HepG2 (cell line): Measurements from ENCODE around the gene HOXA7. TPM values are rescaled to one million over a fixed set of nuclear protein-coding genes. Genes with fewer than 3 reads are reported as not detected.

Source experiments
- ATAC-seq: fragments of 200-7000 bp; cut with Tn5 transposase; 3 replicates; pipeline ENCODE4 v1.9.1; 2020; ENCODE audit warnings: mild to moderate bottlenecking, moderate library complexity
- BruUV-seq: library from RNA; stranded (reverse); fragments of 400-500 nt; replicated peaks from 2 replicates; lab custom pipeline; 2021; lab: Mats Ljungman, UMichigan
- CTCF ChIA-PET: fragments of 300-600 bp; formaldehyde crosslinking; extraction: SDS; loops from one replicate; lab custom pipeline; 2021; ENCODE audit warnings: low total read pairs, inconsistent platforms, low intra/inter-chr PET ratio; lab: Yijun Ruan, JAX
- POLR2A ChIA-PET: fragments of 350-600 bp; sonication (Branson Sonifier 250); formaldehyde crosslinking; loops from one replicate; lab custom pipeline; 2020; ENCODE audit warnings: antibody characterized with exemption, inconsistent platforms; lab: Yijun Ruan, JAX
- DNase-seq: peaks from one replicate; pipeline ENCODE4 v3.0.0-alpha.2; 2015; ENCODE audit warnings: low spot score
- FAIRE-seq: peaks from 3 replicates; lab custom pipeline; 2011; peaks lifted over from hg19 to GRCh38; lab: Jason Lieb, UNC
- H2AFZ ChIP-seq: one replicate; pipeline ENCODE4 v1.6.1; 2011; ENCODE audit warnings: low read length, inconsistent platforms
- H3K27ac ChIP-seq: fragments of 300-600 bp; 3 replicates; pipeline ENCODE4 v1.8.0; 2011; ENCODE audit warnings: mixed run types, mild to moderate bottlenecking, mixed read lengths, low read length, inconsistent platforms; ENCODE audit not compliant: insufficient read depth; ENCODE audit errors: extremely low read length
- H3K27me3 ChIP-seq, 2 experiments: fragments of 200-600 bp in 1 of 2; 2 replicates in 1 of 2; 3 replicates in 1 of 2; pipeline versions ENCODE4 v1.6.0 to v1.8.0; 2011; ENCODE audit warnings: low read length in 2 of 2, mild to moderate bottlenecking in 2 of 2, moderate library complexity in 2 of 2, inconsistent platforms in 1 of 2; ENCODE audit not compliant: insufficient read depth in 2 of 2, control insufficient read depth in 1 of 2
- H3K36me3 ChIP-seq, 2 experiments: fragments of 200-600 bp in 1 of 2; replicated peaks in 1 of 2; 2 replicates in 1 of 2; 3 replicates in 1 of 2; pipeline versions ENCODE4 v1.5.1 to v1.8.0; 2011; ENCODE audit warnings: low read length in 2 of 2, inconsistent platforms in 1 of 2; ENCODE audit not compliant: insufficient read depth in 2 of 2, control insufficient read depth in 1 of 2
- H3K4me1 ChIP-seq: 2 replicates; pipeline ENCODE4 v1.5.1; 2012; ENCODE audit warnings: low read length, inconsistent platforms; ENCODE audit not compliant: insufficient read depth
- H3K4me2 ChIP-seq: 2 replicates; pipeline ENCODE4 v1.6.0; 2011; ENCODE audit warnings: low read depth, low read length, inconsistent platforms
- H3K4me3 ChIP-seq, 3 experiments: fragments of 200-600 bp in 1 of 3; sonication (generic), shearing (Covaris generic) in 1 of 3; replicated peaks in 1 of 3; 2 replicates each; pipeline ENCODE4 v1.5.1; 2011 to 2016; ENCODE audit warnings: low read length in 3 of 3, inconsistent platforms in 2 of 3, low read depth in 2 of 3, mild to moderate bottlenecking in 2 of 3, control low read depth in 1 of 3, mixed read lengths in 1 of 3; ENCODE audit not compliant: insufficient read depth in 1 of 3
- H3K79me2 ChIP-seq: one replicate; pipeline ENCODE4 v1.6.1; 2011; ENCODE audit warnings: low read length, inconsistent platforms; ENCODE audit not compliant: insufficient read depth
- H3K9ac ChIP-seq: 2 replicates; pipeline ENCODE4 v1.6.0; 2011; ENCODE audit warnings: mild to moderate bottlenecking, low read depth, low read length, inconsistent platforms; ENCODE audit not compliant: insufficient read depth
- H3K9me3 ChIP-seq: 2 replicates; pipeline ENCODE4 v1.5.1; 2012; ENCODE audit warnings: mild to moderate bottlenecking, low read length
- H4K20me1 ChIP-seq: 2 replicates; pipeline ENCODE4 v1.6.0; 2011; ENCODE audit warnings: inconsistent platforms, mild to moderate bottlenecking, low read length, moderate library complexity; ENCODE audit not compliant: insufficient read depth
- FOXK1 ChIP-seq: sonication (generic); formaldehyde crosslinking; IDR thresholded peaks from 2 replicates; pipeline ENCODE4 v1.4.0; 2020; ENCODE audit warnings: low read depth, missing genetic modification reagents, borderline replicate concordance
- HES4 ChIP-seq: sonication (generic); formaldehyde crosslinking; IDR thresholded peaks from 2 replicates; pipeline ENCODE4 v1.9.0; 2021; ENCODE audit warnings: mild to moderate bottlenecking, missing genetic modification reagents, borderline replicate concordance
- HNF4A ChIP-seq: sonication (generic); formaldehyde crosslinking; IDR thresholded peaks from 2 replicates; pipeline ENCODE4 v1.4.0; 2020; ENCODE audit warnings: missing genetic modification reagents
- MNT ChIP-seq: fragments of 450-650 bp; IDR thresholded peaks from 2 replicates; pipeline ENCODE4 v1.6.1; 2016
- MTA3 ChIP-seq: sonication (generic); formaldehyde crosslinking; IDR thresholded peaks from 2 replicates; pipeline ENCODE4 v1.4.0; 2020; ENCODE audit warnings: missing genetic modification reagents
- NR3C1 ChIP-seq: sonication (generic); formaldehyde crosslinking; IDR thresholded peaks from 2 replicates; pipeline ENCODE4 v1.4.0; 2020; ENCODE audit warnings: missing genetic modification reagents
- SETDB1 ChIP-seq: sonication (generic); formaldehyde crosslinking; IDR thresholded peaks from 2 replicates; pipeline ENCODE4 v1.5.1; 2020; ENCODE audit warnings: missing genetic modification reagents, mild to moderate bottlenecking, borderline replicate concordance
- TAF1 ChIP-seq: sonication (generic); formaldehyde crosslinking; IDR thresholded peaks from 2 replicates; pipeline ENCODE4 v1.4.0; 2020; ENCODE audit warnings: missing genetic modification reagents
- TCF7L2 ChIP-seq: IDR thresholded peaks from 2 replicates; pipeline ENCODE4 v1.6.1; 2011; ENCODE audit warnings: mild to moderate bottlenecking, low read depth, low read length, moderate library complexity
- ZBTB20 ChIP-seq: sonication (generic); formaldehyde crosslinking; IDR thresholded peaks from 2 replicates; pipeline ENCODE4 v1.8.1; 2023; ENCODE audit warnings: missing genetic modification reagents, low read depth, mild to moderate bottlenecking, borderline replicate concordance
- ZNF547 ChIP-seq: sonication (generic); formaldehyde crosslinking; IDR thresholded peaks from 2 replicates; pipeline ENCODE4 v1.5.1; 2020; ENCODE audit warnings: mild to moderate bottlenecking, missing genetic modification reagents
- ZNF549 ChIP-seq: sonication (generic); formaldehyde crosslinking; IDR thresholded peaks from 2 replicates; pipeline ENCODE4 v1.5.0; 2020; ENCODE audit warnings: missing genetic modification reagents
- ZNF605 ChIP-seq: sonication (generic); formaldehyde crosslinking; IDR thresholded peaks from 2 replicates; pipeline ENCODE4 v1.8.0; 2022; ENCODE audit warnings: mild to moderate bottlenecking, missing genetic modification reagents
- WGBS: methylation state at CpG from one replicate; pipeline ENCODE4 v1.1.6; 2017; ENCODE audit warnings: low lambda C conversion rate; 5-methylcytosine and 5-hydroxymethylcytosine counted together
- in situ Hi-C: cut with HindIII; loops from 2 replicates; pipeline ENCODE4 v1.10.0; 2017; ENCODE audit warnings: low pct_unique_long_range_greater_than_20kb; ENCODE audit not compliant: extremely low pct_ligation_motif_present
- intact Hi-C: fragments of 100-400 bp; cut with micrococcal nuclease; formaldehyde crosslinking; loops from one replicate; pipeline ENCODE4 v1.10.0; 2022; ENCODE audit not compliant: unreplicated experiment
- polyA plus RNA-seq, 8 experiments: library from polyadenylated mRNA; depleted of rRNA in 3 of 8; stranded (reverse) in 7 of 8; unstranded in 1 of 8; fragments of >200 nt; fragmentation: Illumina TruSeq in 4 of 8; extraction: Trizol in 4 of 8; gene quantifications; 2 replicates each; pipeline versions ENCODE4 v1.2.1 to v1.2.3, GENCODE V29; 2011 to 2016; ENCODE audit warnings: low read depth in 4 of 8, missing spikeins in 1 of 8, mixed read lengths in 1 of 8; ENCODE audit not compliant: insufficient read depth in 1 of 8
- total RNA-seq, 5 experiments: library from RNA; depleted of rRNA; stranded (reverse); fragments of >200 nt; fragmentation: Illumina TruSeq; extraction: Trizol; gene quantifications; 2 replicates each; pipeline ENCODE4 v1.2.3, GENCODE V29; 2016; ENCODE audit warnings: low read depth in 1 of 5

The HOXA7 gene
- total and polyA plus RNA-seq, 2 of the 13 experiments (the other 11 are each of a cell fraction or from before 2014, with no cell fraction given) = 0.05 TPM; not detected in 1

DNA sequence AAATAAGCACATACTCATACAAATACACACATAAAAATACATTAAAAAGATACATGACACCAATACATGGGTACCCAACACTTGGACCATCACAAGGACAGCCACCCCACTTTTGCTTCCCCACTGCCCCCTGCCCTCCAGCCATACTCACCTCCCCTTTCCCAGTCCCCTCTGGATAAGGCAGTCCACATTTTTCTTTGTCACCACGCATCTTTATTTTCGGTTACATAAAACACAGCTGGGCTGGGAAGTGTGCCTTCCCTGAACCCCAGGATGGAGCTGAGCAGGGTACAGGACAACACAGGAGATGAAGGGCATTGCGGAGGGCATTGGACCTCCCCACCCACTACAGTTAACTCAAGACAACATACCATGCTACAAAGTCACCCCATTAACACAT, 2.9 kb downstream of the HOXA7 start:
- TF ChIP-seq FOXK1 (CRISPR knock-in tag) (no peak), NR3C1 (no peak), ZNF605 (CRISPR knock-in tag) (no peak), SETDB1 (CRISPR knock-in tag) (no peak), HNF4A (no peak), ZNF549 (CRISPR knock-in tag) (no peak), TAF1 (CRISPR knock-in tag) (no peak), MTA3 (no peak), TCF7L2 (no peak), ZNF547 (no peak), MNT (no peak), ZBTB20 (no peak), HES4 (CRISPR knock-in tag) (no peak)
- FAIRE-seq (no peak), DNase-seq (no peak), ATAC-seq (no peak)
- Histone ChIP-seq H3K79me2 (peaks cover 5% of the 10 kb centered on the region), H4K20me1 (no peaks in the 10 kb centered on the region), H3K4me2 (no peak overlapping the region), H3K9ac (no peak overlapping the region), H3K27me3 (peaks cover 6 to 61% of the 10 kb centered on the region in 2 experiments), H2AFZ (no peak overlapping the region), H3K9me3 (no peaks in the 10 kb centered on the region), H3K36me3 (no peaks in the 10 kb centered on the region), H3K4me1 (peaks cover 46% of the 10 kb centered on the region), H3K4me3 (no peak overlapping the region), H3K27ac (no peak overlapping the region)
- BruUV-seq = no TSS peak
- CTCF ChIA-PET = no interaction called here
- intact Hi-C loops (no loop called here), in situ Hi-C loops (loop anchor here (25.0 kb wide), 1 partner anchor 1066 kb away; no protein-coding TSS in a partner anchor)
- POLR2A ChIA-PET = no interaction called here
- WGBS = 82% methylated on average over 3 of the region's 3 CpGs
